Measurements from ENCODE around the gene NDC1.

The NDC1 gene

DNA sequence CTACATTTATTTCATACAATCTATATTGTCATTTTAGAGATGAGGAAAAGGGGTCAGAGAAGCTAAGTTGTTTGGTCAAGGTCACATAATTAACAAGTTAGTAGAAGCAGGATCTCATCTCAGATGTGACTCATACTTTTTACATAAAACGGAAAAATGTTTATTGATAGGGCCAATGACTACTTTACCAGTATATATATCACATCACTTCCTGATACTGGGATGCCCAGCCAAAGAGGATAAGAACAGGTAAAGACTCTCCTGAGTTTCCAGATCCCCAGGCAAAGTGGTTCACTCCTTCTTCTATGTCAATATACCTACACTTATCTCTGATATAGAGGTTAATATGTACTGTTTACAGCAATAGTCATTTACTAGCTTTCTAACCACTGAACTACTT lies 30.5 kb upstream of the NDC1 start:
- no peak overlapping the region for H3K27ac ChIP-seq
- no peak for TF ChIP-seq CTCF (conservative IDR thresholded peaks at IDR 0.05)

GRCh38 chr1:53862507-53862906 lies 24.4 kb upstream of the NDC1 start:
- no peak for TF ChIP-seq CTCF (conservative IDR thresholded peaks at IDR 0.05)
- no peak overlapping the region for H3K27ac ChIP-seq

DNA sequence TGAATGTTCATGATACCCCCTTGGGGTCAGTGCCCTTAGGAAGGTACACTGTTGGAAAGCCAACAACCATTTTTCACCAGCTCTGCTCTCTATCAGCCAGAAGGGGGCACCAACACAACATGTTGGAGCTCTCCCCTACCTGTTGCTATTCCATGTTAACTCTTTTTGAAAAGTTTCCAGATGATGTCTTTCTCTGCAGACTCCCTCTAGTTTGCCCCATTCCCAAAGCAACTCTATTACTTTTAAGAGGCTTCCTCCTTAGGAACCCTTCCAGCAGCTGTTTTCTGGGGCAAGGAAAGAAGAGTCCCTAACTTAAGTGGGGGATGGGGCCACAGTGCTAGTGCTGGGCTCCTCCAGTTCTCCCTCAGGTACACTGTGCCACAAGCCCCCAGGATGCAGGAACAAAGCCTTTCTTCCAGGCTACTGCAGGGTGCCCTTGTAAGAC lies 22.9 kb upstream of the NDC1 start:
- no peak overlapping the region for H3K27ac ChIP-seq
- TF ChIP-seq CTCF (conservative IDR thresholded peaks at IDR 0.05), result peak; percentile 89

DNA sequence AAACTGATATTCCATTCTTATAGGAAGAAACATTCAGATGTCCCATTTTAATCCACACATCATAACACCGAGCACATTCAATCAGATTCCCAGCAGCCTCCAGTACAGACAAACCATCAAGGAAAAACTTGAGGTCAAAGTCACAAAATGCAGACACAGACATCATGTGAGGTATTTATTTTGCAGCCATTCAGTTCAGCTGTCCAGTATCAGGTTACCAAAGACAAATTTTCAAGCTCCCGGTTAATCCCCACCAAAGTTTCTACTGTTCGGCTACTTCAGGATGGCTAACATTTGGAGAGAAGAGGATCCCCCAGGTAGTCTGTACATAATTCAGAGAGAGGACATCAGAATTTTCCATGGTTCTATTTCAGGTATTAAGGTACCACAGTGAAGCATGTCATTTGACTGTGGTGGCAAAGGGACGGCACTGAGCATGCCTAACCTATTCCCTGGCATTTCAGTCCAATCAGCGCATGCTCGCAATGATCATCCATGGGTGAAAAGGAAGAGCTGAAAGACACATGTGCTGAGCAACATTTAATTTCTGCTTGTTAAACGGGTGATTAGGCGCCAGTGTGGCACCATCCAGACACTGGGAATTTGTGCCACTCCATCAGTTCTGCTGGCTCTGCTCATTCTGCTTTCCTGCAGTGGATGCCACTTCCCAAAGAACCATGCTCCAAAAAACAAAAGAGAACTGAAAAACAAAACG lies 13.6 kb upstream of the NDC1 start:
- H3K27ac ChIP-seq, result no peak overlapping the region
- TF ChIP-seq CTCF (conservative IDR thresholded peaks at IDR 0.05), result no peak

GRCh38 chr1:53850082-53850673 lies 12.1 kb upstream of the NDC1 start:
- no peak overlapping the region for H3K27ac ChIP-seq
- TF ChIP-seq CTCF (conservative IDR thresholded peaks at IDR 0.05), result no peak

DNA sequence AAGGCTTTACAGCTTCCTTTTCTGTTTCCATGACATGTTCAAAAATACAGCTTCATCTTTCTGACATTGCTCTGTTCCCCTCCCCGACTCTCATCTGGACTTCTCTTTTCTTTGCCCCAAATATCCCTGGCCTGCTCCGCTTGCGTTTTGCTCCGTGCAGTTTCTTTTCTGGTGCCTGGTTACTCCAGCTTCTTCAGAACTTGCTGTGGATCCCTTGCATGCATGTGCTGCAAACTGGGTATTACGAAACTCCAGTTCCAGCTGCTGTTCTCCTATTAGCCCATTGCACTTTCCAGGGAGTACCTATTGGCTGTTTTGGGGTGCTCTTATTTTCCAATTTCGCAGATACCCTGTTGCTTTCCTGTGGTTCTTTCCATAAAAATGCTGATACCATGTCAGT lies 9.9 kb upstream of the NDC1 start:
- TF ChIP-seq CTCF (conservative IDR thresholded peaks at IDR 0.05), result no peak
- no peak overlapping the region for H3K27ac ChIP-seq

DNA sequence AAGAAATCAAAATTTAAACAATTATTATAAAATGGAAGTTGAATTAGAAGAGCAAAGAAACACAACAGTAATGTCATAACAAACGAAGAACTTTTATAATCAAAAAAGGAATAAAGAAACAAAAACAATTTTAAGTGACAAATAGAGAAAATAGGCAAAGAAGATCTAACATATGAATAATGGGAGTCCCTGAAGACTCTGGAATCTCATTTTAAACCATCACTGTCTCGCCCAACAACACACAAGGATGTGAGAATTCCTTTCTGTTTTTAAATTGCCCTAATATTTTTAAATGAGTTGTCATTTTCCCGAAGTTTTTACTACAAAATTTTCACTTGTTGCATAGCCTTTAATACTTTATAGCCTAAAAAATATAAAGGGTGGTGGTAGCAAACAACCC lies 4.3 kb upstream of the NDC1 start:
- H3K27ac ChIP-seq, result no peak overlapping the region
- TF ChIP-seq CTCF (conservative IDR thresholded peaks at IDR 0.05), result no peak
